ENCODE results near the gene NAA25. TPM values are rescaled to one million over a fixed set of nuclear protein-coding genes. Genes with fewer than 3 reads are reported as not detected.

NAA25 gene
- total RNA-seq, 1 experiment from 2014 or later = 70.5 TPM

- peaks cover 4% of the 10 kb centered on the region for H3K4me1 ChIP-seq (ENCODE audit: insufficient read depth, low read length, poor library complexity, severe bottlenecking)
- no peak for DNase-seq (ENCODE audit: low spot score)
- no peaks in the 10 kb centered on the region for H3K27me3 ChIP-seq (replicated peaks; ENCODE audit: insufficient read depth, low read depth, low read length, poor library complexity)
- ChIA-PET CTCF (no interaction called here), POLR2A (ENCODE audit: low non-redundant PET) (no interaction called here)
- H3K9me3 ChIP-seq (ENCODE audit: low read depth, low read length, poor library complexity, severe bottlenecking) = no peaks in the 10 kb centered on the region
- H3K4me3 ChIP-seq (ENCODE audit: low read depth, low read length, poor library complexity, severe bottlenecking) = no peak overlapping the region
- no TSS peak for BruUV-seq (replicated peaks)
- no peak for TF ChIP-seq EZH2 (IDR thresholded peaks at IDR 0.05; ENCODE audit: borderline replicate concordance, low read depth, low read length, poor library complexity, severe bottlenecking)
- no peak overlapping the region for H3K27ac ChIP-seq (ENCODE audit: low read depth, low read length, poor library complexity, severe bottlenecking)
- intact Hi-C loops (cut with micrococcal nuclease; ENCODE audit: unreplicated experiment) = loop anchor here (5.0 kb wide), 1 partner anchor 48 kb away; no protein-coding TSS in a partner anchor
- peaks cover 66% of the 10 kb centered on the region for H3K36me3 ChIP-seq (ENCODE audit: insufficient read depth, low read length, poor library complexity, severe bottlenecking)
Measured at GRCh38 chr12:112029301-112029700, 79.3 kb downstream of the NAA25 start.

DNA sequence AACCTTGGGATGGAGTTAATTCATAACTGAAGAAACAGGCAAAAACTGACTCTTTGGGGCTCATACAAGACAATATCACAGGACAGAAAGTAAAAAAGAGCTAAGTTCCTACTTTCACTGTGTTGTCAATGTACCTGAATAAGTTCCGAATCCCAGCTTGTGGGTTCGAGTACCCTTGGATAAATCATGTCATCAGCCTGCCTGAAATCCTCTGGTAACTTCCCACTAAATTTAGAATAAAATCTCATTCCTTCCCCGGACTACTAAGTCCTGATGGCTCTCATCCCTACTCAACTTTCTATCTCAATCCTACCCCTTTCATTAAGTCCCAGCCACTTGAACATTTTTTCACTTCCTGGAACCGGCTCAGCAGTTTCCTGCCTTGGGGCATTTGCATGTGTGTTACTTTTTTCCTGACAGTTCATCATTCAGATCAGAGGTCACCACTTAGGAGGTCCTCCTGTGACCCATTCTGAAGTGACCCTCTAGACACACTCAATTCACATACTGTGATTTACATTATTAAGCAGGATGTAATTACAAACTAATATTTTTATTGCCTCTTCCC is 82.7 kb downstream of the NAA25 start:
- DNase-seq (ENCODE audit: low spot score) = no peak
- Histone ChIP-seq H3K4me1 (ENCODE audit: insufficient read depth, low read length, poor library complexity, severe bottlenecking) (peaks cover 4% of the 10 kb centered on the region), H3K27ac (ENCODE audit: low read depth, low read length, poor library complexity, severe bottlenecking) (peak overlapping the region; percentile 41), H3K4me3 (ENCODE audit: low read depth, low read length, poor library complexity, severe bottlenecking) (no peak overlapping the region), H3K36me3 (ENCODE audit: insufficient read depth, low read length, poor library complexity, severe bottlenecking) (peaks cover 60% of the 10 kb centered on the region), H3K27me3 (replicated peaks; ENCODE audit: insufficient read depth, low read depth, low read length, poor library complexity) (no peaks in the 10 kb centered on the region), H3K9me3 (ENCODE audit: low read depth, low read length, poor library complexity, severe bottlenecking) (no peaks in the 10 kb centered on the region)
- no TSS peak for BruUV-seq (replicated peaks)
- TF ChIP-seq EZH2 (IDR thresholded peaks at IDR 0.05; ENCODE audit: borderline replicate concordance, low read depth, low read length, poor library complexity, severe bottlenecking) = no peak
- TF ChIP-seq, protein P1, sequence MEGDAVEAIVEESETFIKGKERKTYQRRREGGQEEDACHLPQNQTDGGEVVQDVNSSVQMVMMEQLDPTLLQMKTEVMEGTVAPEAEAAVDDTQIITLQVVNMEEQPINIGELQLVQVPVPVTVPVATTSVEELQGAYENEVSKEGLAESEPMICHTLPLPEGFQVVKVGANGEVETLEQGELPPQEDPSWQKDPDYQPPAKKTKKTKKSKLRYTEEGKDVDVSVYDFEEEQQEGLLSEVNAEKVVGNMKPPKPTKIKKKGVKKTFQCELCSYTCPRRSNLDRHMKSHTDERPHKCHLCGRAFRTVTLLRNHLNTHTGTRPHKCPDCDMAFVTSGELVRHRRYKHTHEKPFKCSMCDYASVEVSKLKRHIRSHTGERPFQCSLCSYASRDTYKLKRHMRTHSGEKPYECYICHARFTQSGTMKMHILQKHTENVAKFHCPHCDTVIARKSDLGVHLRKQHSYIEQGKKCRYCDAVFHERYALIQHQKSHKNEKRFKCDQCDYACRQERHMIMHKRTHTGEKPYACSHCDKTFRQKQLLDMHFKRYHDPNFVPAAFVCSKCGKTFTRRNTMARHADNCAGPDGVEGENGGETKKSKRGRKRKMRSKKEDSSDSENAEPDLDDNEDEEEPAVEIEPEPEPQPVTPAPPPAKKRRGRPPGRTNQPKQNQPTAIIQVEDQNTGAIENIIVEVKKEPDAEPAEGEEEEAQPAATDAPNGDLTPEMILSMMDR (conservative IDR thresholded peaks at IDR 0.05; ENCODE audit: low read depth, low read length) = no peak
- intact Hi-C loops (cut with micrococcal nuclease; ENCODE audit: unreplicated experiment) = loop anchor here (5.0 kb wide), 1 partner anchor 51 kb away; no protein-coding TSS in a partner anchor
- ChIA-PET POLR2A (ENCODE audit: low non-redundant PET) (no interaction called here), CTCF (no interaction called here)

DNA sequence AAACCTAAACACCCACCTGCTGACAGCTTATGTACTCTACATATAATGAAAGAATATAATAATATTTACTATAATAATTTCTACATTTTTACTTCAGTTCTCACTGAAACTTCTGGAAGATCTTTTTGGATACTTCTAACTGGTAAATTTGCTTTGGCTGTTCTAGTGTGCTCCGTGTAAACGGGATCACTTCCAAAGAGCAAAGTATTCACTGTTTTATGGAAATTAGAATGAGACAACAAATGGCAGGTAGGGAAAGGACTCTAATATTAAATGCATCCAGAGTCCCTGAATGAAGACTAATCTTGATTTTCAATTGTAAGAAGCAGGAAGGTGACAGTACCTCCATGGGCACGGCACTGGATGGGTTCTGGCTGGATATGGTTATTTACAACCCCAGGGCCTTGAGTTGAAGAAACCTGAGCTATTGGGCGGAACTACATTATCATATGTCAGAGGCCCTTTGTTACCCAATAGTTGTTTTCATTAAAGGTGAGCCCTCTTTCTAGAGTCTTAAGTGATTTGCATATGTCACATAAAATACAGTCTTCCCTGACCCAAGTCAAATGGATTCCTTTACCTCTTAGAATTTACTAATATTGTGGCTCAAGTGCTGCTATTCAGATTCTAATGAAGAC is 84.7 kb downstream of the NAA25 start:
- CTCF ChIA-PET = interaction anchor here (0.5 kb wide), 1 partner anchor 79 kb away, joined by 3 read pairs; no protein-coding TSS in a partner anchor
- Histone ChIP-seq H3K27ac (ENCODE audit: low read depth, low read length, poor library complexity, severe bottlenecking) (no peak overlapping the region), H3K9me3 (ENCODE audit: low read depth, low read length, poor library complexity, severe bottlenecking) (no peaks in the 10 kb centered on the region), H3K4me3 (ENCODE audit: low read depth, low read length, poor library complexity, severe bottlenecking) (no peak overlapping the region), H3K36me3 (ENCODE audit: insufficient read depth, low read length, poor library complexity, severe bottlenecking) (peaks cover 50% of the 10 kb centered on the region), H3K27me3 (replicated peaks; ENCODE audit: insufficient read depth, low read depth, low read length, poor library complexity) (no peaks in the 10 kb centered on the region), H3K4me1 (ENCODE audit: insufficient read depth, low read length, poor library complexity, severe bottlenecking) (peaks cover 15% of the 10 kb centered on the region)
- POLR2A ChIA-PET (ENCODE audit: low non-redundant PET) = interaction anchor here (0.6 kb wide), 1 partner anchor 9 kb away, joined by 6 read pairs; no protein-coding TSS in a partner anchor
- intact Hi-C loops (cut with micrococcal nuclease; ENCODE audit: unreplicated experiment) = no loop called here
- no peak for DNase-seq (ENCODE audit: low spot score)
- TF ChIP-seq, protein P1 (conservative IDR thresholded peaks at IDR 0.05; ENCODE audit: low read depth, low read length) = no peak
- TF ChIP-seq EZH2 (IDR thresholded peaks at IDR 0.05; ENCODE audit: borderline replicate concordance, low read depth, low read length, poor library complexity, severe bottlenecking) = no peak
- no TSS peak for BruUV-seq (replicated peaks)
